HepG2 (cell line): Measurements from ENCODE around the gene DOK7. TPM values are rescaled to one million over a fixed set of nuclear protein-coding genes. Genes with fewer than 3 reads are reported as not detected.

Experiments
- KMT2A ChIP-seq: sonication (generic); formaldehyde crosslinking; IDR thresholded peaks from 2 replicates; pipeline ENCODE4 v1.4.0; 2020; ENCODE audit warnings: missing genetic modification reagents
- MAX ChIP-seq: IDR thresholded peaks from 2 replicates; pipeline ENCODE4 v1.6.1; 2012; ENCODE audit warnings: inconsistent platforms
- NCOA1 ChIP-seq: sonication (generic); formaldehyde crosslinking; IDR thresholded peaks from 2 replicates; pipeline ENCODE4 v1.9.0; 2021; ENCODE audit warnings: missing genetic modification reagents
- TIGD3 ChIP-seq: sonication (generic); formaldehyde crosslinking; IDR thresholded peaks from 2 replicates; pipeline ENCODE4 v1.5.1; 2020; ENCODE audit warnings: mild to moderate bottlenecking, missing genetic modification reagents, borderline replicate concordance
- ZFX ChIP-seq: sonication (generic); formaldehyde crosslinking; IDR thresholded peaks from 2 replicates; pipeline ENCODE4 v1.4.0; 2020; ENCODE audit warnings: mild to moderate bottlenecking, low read depth, missing genetic modification reagents, moderate library complexity
- ZNF318 ChIP-seq: sonication (generic); formaldehyde crosslinking; IDR thresholded peaks from 2 replicates; pipeline ENCODE4 v1.4.0; 2020; ENCODE audit warnings: mild to moderate bottlenecking, missing genetic modification reagents
- ZNF460 ChIP-seq: sonication (generic); formaldehyde crosslinking; IDR thresholded peaks from 2 replicates; pipeline ENCODE4 v1.5.1; 2020; ENCODE audit warnings: missing genetic modification reagents, mild to moderate bottlenecking, borderline replicate concordance
- ZNF646 ChIP-seq: sonication (generic); formaldehyde crosslinking; IDR thresholded peaks from 2 replicates; pipeline ENCODE4 v1.9.0; 2021; ENCODE audit warnings: mild to moderate bottlenecking, missing genetic modification reagents
- polyA plus RNA-seq, 8 experiments: library from polyadenylated mRNA; depleted of rRNA in 3 of 8; stranded (reverse) in 7 of 8; unstranded in 1 of 8; fragments of >200 nt; fragmentation: Illumina TruSeq in 4 of 8; extraction: Trizol in 4 of 8; gene quantifications; 2 replicates each; pipeline versions ENCODE4 v1.2.1 to v1.2.3, GENCODE V29; 2011 to 2016; ENCODE audit warnings: low read depth in 4 of 8, missing spikeins in 1 of 8, mixed read lengths in 1 of 8; ENCODE audit not compliant: insufficient read depth in 1 of 8
- total RNA-seq, 5 experiments: library from RNA; depleted of rRNA; stranded (reverse); fragments of >200 nt; fragmentation: Illumina TruSeq; extraction: Trizol; gene quantifications; 2 replicates each; pipeline ENCODE4 v1.2.3, GENCODE V29; 2016; ENCODE audit warnings: low read depth in 1 of 5

The DOK7 gene
- total and polyA plus RNA-seq, 2 of the 13 experiments (the other 11 are each of a cell fraction or from before 2014, with no cell fraction given): 0.03 to 0.07 TPM

- TF ChIP-seq TIGD3 (CRISPR knock-in tag): no peak
- TF ChIP-seq MAX: peak; percentile 42
- TF ChIP-seq KMT2A: no peak
- 0 out of 2 replicates have a peak, but pooled peaks have one; percentile 38 for TF ChIP-seq NCOA1 (CRISPR knock-in tag)
- no peak for TF ChIP-seq ZNF646 (CRISPR knock-in tag)
- TF ChIP-seq ZFX (CRISPR knock-in tag): peak; percentile 33; the same call in 1 of the 2 replicates
- TF ChIP-seq ZNF318 (CRISPR knock-in tag): 0 out of 2 replicates have a peak, but pooled peaks have one; percentile 11
- TF ChIP-seq ZNF460 (CRISPR knock-in tag): no peak
These were observed 13.3 kb upstream of the DOK7 start (continued) for GRCh38 chr4:3449574-3450534.
